ENCODE results near the gene TMEM121. TPM values are rescaled to one million over a fixed set of nuclear protein-coding genes. Genes with fewer than 3 reads are reported as not detected.

TMEM121 gene
- total and polyA plus RNA-seq, 2 donors (not counting 1 experiment from before 2014, with no cell fraction given) = 0.99 to 3.7 TPM

GRCh38 chr14:105536051-105536450, 9.7 kb downstream of the TMEM121 start:
- Mint-ChIP-seq H3K27me3 (no peaks in the 10 kb centered on the region), H3K4me3 (no peak overlapping the region), H3K27ac (no peak overlapping the region), H3K4me1 (peaks cover 31% of the 10 kb centered on the region), H3K9me3 (ENCODE audit: insufficient read depth) (no peaks in the 10 kb centered on the region)
- no peaks in the 10 kb centered on the region for H4K20me1 ChIP-seq (ENCODE audit: control insufficient read depth, insufficient read depth, low read length, poor library complexity, severe bottlenecking)
- TF ChIP-seq CTCF (IDR thresholded peaks at IDR 0.05) (no peak), EZH2 (IDR thresholded peaks at IDR 0.05; ENCODE audit: borderline replicate concordance, insufficient read depth, low read depth, low read length, poor library complexity, severe bottlenecking) (no peak)
- peaks cover 0 to 15% (median 0%) of the 10 kb centered on the region in 3 donors for H3K9me3 ChIP-seq (ENCODE audit: control extremely low read depth in 1 of 3, control insufficient read depth in 2 of 3, insufficient read depth in 1 of 3, low read length in 2 of 3)
- H3K27ac ChIP-seq (ENCODE audit: low read length in 2 of 2) = no peak overlapping the region
- ChIA-PET POLR2A (no interaction called here), CTCF (interaction anchor here (0.6 to 2.2 kb wide), 3 partner anchors 8 to 865 kb away, joined by 5 to 8 read pairs (median 7); no protein-coding TSS in a partner anchor)
- peaks cover 3% of the 10 kb centered on the region for H3K79me2 ChIP-seq (ENCODE audit: control insufficient read depth, insufficient read depth, low read length)
- H3K9ac ChIP-seq (ENCODE audit: low read length) = no peak overlapping the region
- DNase-seq = no peak
- intact Hi-C loops (cut with micrococcal nuclease) = loop anchor here (5.0 to 10.0 kb wide), 2 partner anchors 511 to 879 kb away; no protein-coding TSS in a partner anchor
- no peak overlapping the region for H3K4me2 ChIP-seq (replicated peaks; ENCODE audit: low read depth, low read length, poor library complexity, severe bottlenecking)
- WGBS (ENCODE audit: insufficient coverage) = 90% methylated on average over 7 of the region's 7 CpGs
- peaks cover 27 to 33% of the 10 kb centered on the region in 2 donors for H3K4me1 ChIP-seq (ENCODE audit: control insufficient read depth in 2 of 2, insufficient read depth in 2 of 2, low read length in 2 of 2)
- ATAC-seq (ENCODE audit: low read depth) = no peak
- no peak overlapping the region for H3K4me3 ChIP-seq (ENCODE audit: control extremely low read depth in 1 of 5, extremely low read depth in 1 of 5, insufficient read depth in 1 of 5, low read depth in 2 of 5, low read length in 4 of 5)
- H2AFZ ChIP-seq (ENCODE audit: insufficient read depth, low read depth, low read length, poor library complexity, severe bottlenecking) = no peak overlapping the region
- peaks cover 0 to 6% (median 0%) of the 10 kb centered on the region in 4 experiments for H3K27me3 ChIP-seq (replicated peaks in 1 of 4; ENCODE audit: control extremely low read depth in 1 of 4, control insufficient read depth in 3 of 4, insufficient read depth in 4 of 4, low read length in 3 of 4)
- no peaks in the 10 kb centered on the region for H3K36me3 ChIP-seq (replicated peaks in 1 of 2; ENCODE audit: control extremely low read depth in 1 of 2, control insufficient read depth in 1 of 2, extremely low read depth in 1 of 2, insufficient read depth in 2 of 2, low read length in 1 of 2)
